Measurements from ENCODE around the gene IL3RA.

IL3RA gene

DNA sequence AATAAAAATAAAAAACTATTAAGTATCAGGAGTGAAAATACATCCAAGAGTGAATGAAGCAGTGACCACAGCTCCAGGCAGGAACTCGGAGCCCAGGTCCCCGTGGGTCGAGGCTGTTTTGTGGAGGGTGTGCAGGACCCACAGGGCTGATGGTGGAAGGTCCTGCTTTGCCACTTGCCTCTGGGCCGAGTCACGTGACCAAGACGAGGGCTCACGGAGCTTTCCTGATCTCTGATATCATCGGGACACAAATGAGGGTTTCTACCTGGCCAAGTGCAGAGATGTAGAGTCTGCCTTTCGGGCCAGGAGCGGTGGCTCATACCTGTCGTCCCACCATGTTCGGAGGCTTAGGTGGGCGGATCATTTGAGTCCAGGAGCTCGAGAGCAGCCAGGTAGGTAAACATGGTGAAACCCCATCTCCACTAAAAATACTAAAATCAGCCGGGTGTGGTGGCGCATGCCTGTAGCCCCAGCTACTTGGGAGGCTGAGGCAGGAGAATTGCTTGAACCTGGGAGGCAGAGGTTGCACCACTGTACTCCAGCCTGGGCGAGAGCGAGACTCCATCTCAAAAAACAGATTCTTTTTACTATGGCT is 48.2 kb downstream of the IL3RA start:
- no peak overlapping the region for H3K4me3 Mint-ChIP-seq

GRCh38 chrX:1385253-1386223 is 49.0 kb downstream of the IL3RA start:
- DNase-seq (ENCODE audit: low spot score in 2 of 2) (no peak), ATAC-seq (ENCODE audit: low read depth) (peak; percentile 18)
- Mint-ChIP-seq H3K36me3 (peaks cover 31% of the 10 kb centered on the region), H3K4me3 (no peak overlapping the region), H3K9me3 (no peaks in the 10 kb centered on the region), H3K27me3 (no peaks in the 10 kb centered on the region), H3K4me1 (peaks cover 13% of the 10 kb centered on the region), H3K27ac (peak overlapping the region; percentile 11)

More for the DNA sequence above, 48.2 kb downstream of the IL3RA start:
- ATAC-seq (ENCODE audit: low read depth): peak; percentile 2
- Mint-ChIP-seq H3K27ac (peak overlapping the region; percentile 11), H3K4me1 (peaks cover 16% of the 10 kb centered on the region), H3K36me3 (peaks cover 29% of the 10 kb centered on the region), H3K27me3 (no peaks in the 10 kb centered on the region), H3K9me3 (no peaks in the 10 kb centered on the region)
- no peak for DNase-seq (ENCODE audit: low spot score in 2 of 2)

DNA sequence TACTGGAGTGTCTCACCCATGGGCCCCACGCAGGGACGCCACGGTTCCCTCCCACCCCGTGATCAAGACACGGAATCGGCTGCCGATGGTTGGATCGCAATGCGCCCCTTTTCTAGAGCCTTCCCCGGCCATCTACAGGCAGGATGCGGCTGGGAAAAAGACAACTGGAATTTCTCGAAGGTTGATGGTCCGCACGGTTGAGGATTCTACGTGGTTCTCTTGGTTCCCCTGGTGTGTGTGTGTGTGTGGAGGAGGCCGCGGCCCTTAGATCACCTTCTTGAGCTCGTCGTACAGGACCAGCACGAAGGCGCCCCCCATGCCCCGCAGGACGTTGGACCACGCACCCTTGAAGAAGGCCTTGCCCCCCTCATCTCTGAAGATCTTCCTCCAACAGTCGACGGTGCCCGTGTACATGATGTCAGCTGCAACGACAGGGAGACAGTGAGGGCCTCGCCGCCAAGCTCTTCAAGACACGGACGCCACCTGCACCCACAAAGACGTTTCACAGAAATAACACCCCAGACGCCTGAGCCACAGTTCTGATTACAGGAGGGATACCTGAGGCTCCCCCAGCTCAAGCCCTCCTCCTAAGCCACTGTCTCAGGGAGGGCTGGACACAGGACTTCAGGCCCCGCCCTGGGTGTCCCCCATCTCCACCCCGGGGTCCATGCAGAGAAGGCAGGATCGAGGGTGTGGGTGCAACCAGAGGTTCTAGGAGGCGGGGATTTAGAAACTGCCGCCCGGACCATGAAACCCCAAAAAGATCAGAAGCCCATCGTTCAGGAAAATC is 49.9 kb downstream of the IL3RA start:
- no peaks in the 10 kb centered on the region for H3K27me3 Mint-ChIP-seq
- no peak for ATAC-seq (ENCODE audit: low read depth)
- peaks cover 13% of the 10 kb centered on the region for H3K4me1 Mint-ChIP-seq
- no peak overlapping the region for H3K27ac Mint-ChIP-seq
- H3K4me3 Mint-ChIP-seq: no peak overlapping the region
- H3K36me3 Mint-ChIP-seq: peaks cover 31% of the 10 kb centered on the region
- DNase-seq (ENCODE audit: low spot score in 2 of 2): no peak
- no peaks in the 10 kb centered on the region for H3K9me3 Mint-ChIP-seq

DNA sequence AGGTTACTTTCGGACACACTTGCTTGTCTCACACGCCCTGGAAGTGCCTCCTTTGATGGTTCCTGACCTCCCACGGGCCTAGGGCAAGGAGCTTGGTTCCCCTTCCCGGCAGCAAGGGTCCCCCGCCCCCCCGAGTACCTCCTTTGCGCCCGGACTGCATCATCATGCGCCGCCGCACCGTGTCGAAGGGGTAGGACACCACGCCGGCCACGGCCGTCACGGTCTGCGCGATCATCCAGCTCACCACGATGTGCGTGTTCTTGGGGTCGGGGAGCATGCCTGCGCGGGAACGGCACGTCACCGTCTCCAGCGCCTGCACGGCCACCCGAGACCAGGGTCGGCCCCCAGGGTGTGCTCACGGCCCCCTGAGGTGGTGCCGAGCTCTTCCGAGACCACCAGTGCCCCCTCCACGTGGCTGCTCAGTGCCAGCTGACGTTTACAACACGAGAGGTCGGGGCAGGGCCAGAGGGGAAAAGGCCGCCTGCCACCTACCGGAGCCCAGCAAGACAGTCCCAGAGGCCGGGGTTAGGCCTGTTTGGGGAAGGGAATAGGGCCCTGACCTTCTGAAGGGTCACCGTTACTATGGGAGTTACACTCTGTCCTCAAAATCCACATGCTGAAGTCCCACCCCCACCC is 50.7 kb downstream of the IL3RA start:
- Mint-ChIP-seq H3K27ac (no peak overlapping the region), H3K4me3 (no peak overlapping the region), H3K36me3 (peaks cover 31% of the 10 kb centered on the region), H3K27me3 (no peaks in the 10 kb centered on the region), H3K4me1 (peaks cover 13% of the 10 kb centered on the region), H3K9me3 (no peaks in the 10 kb centered on the region)
- ATAC-seq (ENCODE audit: low read depth) (no peak), DNase-seq (ENCODE audit: low spot score in 2 of 2) (no peak)

- DNase-seq (ENCODE audit: low spot score in 2 of 2) (no peak), ATAC-seq (ENCODE audit: low read depth) (no peak)
- Mint-ChIP-seq H3K36me3 (peaks cover 31% of the 10 kb centered on the region), H3K4me3 (peak overlapping the region; percentile 29), H3K9me3 (no peaks in the 10 kb centered on the region), H3K27ac (no peak overlapping the region), H3K27me3 (no peaks in the 10 kb centered on the region), H3K4me1 (peaks cover 20% of the 10 kb centered on the region)
Observed at GRCh38 chrX:1388651-1389050, 52.1 kb downstream of the IL3RA start.

DNA sequence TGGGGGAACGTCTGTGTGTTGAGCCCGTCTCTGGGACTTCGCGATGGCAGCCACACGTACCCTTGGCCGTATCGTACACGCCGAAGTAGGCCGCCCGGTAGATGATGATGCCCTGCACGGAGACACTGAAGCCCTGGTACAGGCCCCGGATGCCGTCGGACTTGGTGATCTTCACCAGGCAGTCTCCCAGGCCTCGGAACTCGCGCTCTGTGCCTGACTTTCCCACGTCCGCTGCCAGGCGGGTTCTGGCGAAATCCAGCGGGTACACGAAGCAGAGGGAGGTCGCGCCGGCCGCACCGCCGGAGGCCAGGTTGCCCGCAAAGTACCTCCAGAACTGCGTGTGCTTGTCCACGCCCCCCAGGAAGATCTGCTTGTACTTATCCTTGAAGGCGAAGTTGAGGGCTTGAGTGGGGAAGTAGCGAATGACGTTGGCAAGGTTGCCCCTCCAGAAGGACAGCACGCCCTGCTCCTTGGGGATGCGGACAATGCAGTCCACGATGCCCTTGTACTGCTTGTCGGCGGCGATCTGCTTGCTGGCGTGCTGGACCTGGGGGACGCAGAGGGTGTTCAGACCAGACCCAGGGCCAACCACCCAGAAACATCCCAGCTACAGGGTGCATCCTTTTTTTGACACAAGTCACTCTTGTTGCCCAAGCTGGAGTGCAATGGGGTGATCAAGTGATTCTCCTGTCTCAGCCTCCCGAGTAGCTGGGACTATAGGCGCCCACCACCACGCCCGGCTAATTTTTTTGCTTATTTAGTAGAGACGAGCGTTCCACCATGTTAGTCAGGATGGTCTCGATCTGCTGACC is 52.8 kb downstream of the IL3RA start:
- ATAC-seq (ENCODE audit: low read depth) (no peak), DNase-seq (ENCODE audit: low spot score in 2 of 2) (no peak)
- Mint-ChIP-seq H3K36me3 (peaks cover 32% of the 10 kb centered on the region), H3K4me3 (no peak overlapping the region), H3K9me3 (no peaks in the 10 kb centered on the region), H3K4me1 (peaks cover 26% of the 10 kb centered on the region), H3K27ac (no peak overlapping the region), H3K27me3 (no peaks in the 10 kb centered on the region)

DNA sequence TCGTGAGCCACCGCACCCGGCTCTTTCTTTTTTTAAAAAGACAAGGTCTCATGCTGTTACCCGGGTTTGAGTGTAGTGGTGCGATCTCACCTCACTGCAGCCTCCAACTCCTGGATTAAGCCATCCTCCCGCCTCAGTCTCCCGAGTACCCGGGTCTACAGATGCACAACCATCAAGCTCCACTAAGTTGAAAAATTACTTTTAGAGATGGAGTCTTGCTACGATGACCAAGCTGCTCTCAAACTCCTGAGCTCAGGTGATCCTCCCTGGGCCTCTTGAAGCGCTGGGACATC is 53.4 kb downstream of the IL3RA start:
- no peak for DNase-seq (ENCODE audit: low spot score in 2 of 2)
- Mint-ChIP-seq H3K36me3 (peaks cover 29% of the 10 kb centered on the region), H3K27ac (no peak overlapping the region), H3K27me3 (no peaks in the 10 kb centered on the region), H3K4me1 (peaks cover 29% of the 10 kb centered on the region), H3K4me3 (peak overlapping the region; percentile 34), H3K9me3 (no peaks in the 10 kb centered on the region)
- ATAC-seq (ENCODE audit: low read depth): no peak

GRCh38 chrX:1390621-1391369 is 54.2 kb downstream of the IL3RA start:
- ATAC-seq (ENCODE audit: low read depth) (no peak), DNase-seq (ENCODE audit: low spot score in 2 of 2) (no peak)
- Mint-ChIP-seq H3K27me3 (no peaks in the 10 kb centered on the region), H3K4me1 (peaks cover 34% of the 10 kb centered on the region), H3K9me3 (no peaks in the 10 kb centered on the region), H3K4me3 (peak overlapping the region; percentile 95), H3K27ac (peak overlapping the region; percentile 99), H3K36me3 (peaks cover 31% of the 10 kb centered on the region)

GRCh38 chrX:1391370-1391706 is 54.8 kb downstream of the IL3RA start:
- peak in 1 of 2 donors; percentile 95 for DNase-seq (ENCODE audit: low spot score in 2 of 2)
- Mint-ChIP-seq H3K27me3 (no peaks in the 10 kb centered on the region), H3K36me3 (peaks cover 33% of the 10 kb centered on the region), H3K4me1 (peaks cover 38% of the 10 kb centered on the region), H3K27ac (peak overlapping the region; percentile 99), H3K4me3 (peak overlapping the region; percentile 95), H3K9me3 (no peaks in the 10 kb centered on the region)
- no peak for ATAC-seq (ENCODE audit: low read depth)

DNA sequence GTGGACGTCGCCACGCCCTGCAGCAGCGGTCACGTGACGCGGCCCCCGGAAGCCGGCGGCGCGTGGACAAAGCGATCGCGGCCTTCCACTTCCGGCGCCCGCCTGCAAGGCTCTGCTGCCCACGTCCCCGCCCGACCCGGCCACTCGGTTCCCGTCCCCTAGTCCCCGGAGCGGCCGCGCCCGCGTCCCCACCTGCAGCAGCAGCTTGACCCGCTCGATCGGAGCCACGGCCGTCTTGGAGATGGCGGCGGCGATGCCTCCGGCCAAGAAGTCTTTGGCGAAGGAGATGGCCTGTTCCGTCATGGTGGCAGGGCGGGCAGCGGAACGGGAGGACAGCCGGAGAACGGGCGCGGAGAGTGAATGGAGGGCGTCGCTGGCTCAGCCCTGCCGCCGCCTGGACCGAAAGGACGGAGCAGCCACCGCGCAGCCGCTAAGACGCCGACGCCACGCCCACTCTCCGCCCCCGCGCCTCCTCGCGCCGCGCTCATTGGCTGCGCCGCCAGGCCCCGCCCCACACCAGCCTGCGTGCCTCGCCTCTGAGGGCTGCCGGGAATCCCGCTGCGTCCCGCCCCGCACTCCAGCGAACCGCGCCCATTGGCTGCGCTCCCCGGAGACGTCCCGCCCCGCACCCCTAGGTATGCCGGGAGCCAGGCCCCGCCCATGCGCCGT is 55.3 kb downstream of the IL3RA start, which contains the start of gene SLC25A6:
Gene SLC25A6 (minus strand): TSS at position 407 of the 669 bp plus-strand sequence. CDS start 104 bp downstream, at position 303.
- Mint-ChIP-seq H3K27me3 (no peaks in the 10 kb centered on the region), H3K4me3 (peak within 1 kb of the TSS; percentile 95), H3K27ac (peak within 1 kb of the TSS; percentile 99), H3K4me1 (peaks cover 38% of the 10 kb centered on the region), H3K36me3 (peaks cover 28% of the 10 kb centered on the region), H3K9me3 (no peaks in the 10 kb centered on the region)
- ATAC-seq (ENCODE audit: low read depth) (peak; percentile 89), DNase-seq (ENCODE audit: low spot score in 2 of 2) (peak; percentile 100)

DNA sequence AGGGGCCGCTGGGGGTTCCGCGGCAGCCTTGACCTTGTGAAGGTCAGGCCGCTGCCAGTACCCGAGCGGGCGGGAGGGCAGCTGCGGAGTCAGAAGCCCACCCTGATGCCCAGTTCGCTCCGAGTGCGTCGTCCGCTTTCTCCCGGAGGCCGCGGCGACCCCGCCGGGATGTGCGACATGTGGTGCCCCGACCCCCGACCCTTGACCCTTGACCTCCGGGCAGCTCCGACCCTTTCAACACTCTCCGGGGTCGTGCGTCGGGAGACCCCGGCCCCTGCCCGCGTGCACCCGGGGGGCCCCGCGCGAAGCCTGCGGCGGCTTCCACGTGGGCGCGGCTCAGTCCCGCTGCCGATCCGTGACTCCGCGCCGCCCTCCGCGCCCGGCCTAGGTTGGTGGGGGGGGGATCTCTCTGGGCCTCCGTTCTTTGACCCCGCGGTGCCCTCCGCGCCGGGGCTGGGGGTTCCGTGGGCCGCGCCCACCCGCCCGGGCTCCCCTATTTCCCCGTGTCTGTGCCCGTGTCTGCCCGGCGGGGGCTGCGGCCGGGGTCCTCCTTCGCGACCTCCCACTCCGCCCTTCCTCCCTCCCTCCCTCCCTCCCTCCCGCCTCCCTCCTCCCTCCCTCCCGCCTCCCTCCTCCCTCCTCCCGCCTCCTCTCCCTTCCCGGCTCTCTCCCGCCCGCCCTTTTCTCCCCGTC is 55.9 kb downstream of the IL3RA start:
- H3K27me3 Mint-ChIP-seq: no peaks in the 10 kb centered on the region
- peak overlapping the region; percentile 95 for H3K4me3 Mint-ChIP-seq
- ATAC-seq (ENCODE audit: low read depth) (peak; percentile 45), DNase-seq (ENCODE audit: low spot score in 2 of 2) (peak in 1 of 2 donors; percentile 63)
- H3K9me3 Mint-ChIP-seq: no peaks in the 10 kb centered on the region
- peaks cover 26% of the 10 kb centered on the region for H3K36me3 Mint-ChIP-seq
- peaks cover 38% of the 10 kb centered on the region for H3K4me1 Mint-ChIP-seq
- peak overlapping the region; percentile 99 for H3K27ac Mint-ChIP-seq
